HL-60 (cell line): Measurements from ENCODE around the gene VSTM2B.

Source experiments
- DNase-seq, 2 experiments: peaks; one replicate each; pipeline ENCODE4 v3.0.0-alpha.2; 2010 to 2020; ENCODE audit warnings: low read depth in 1 of 2, low spot score in 1 of 2
- H3K27ac ChIP-seq: fragments of 250-450 bp; sonication (Bioruptor Pico); replicated peaks from 2 replicates; pipeline ENCODE4 v1.5.1; 2020; ENCODE audit warnings: mild to moderate bottlenecking, moderate library complexity
- H3K27me3 ChIP-seq: fragments of 250-450 bp; sonication (Bioruptor Pico); 2 replicates; pipeline ENCODE4 v1.5.1; 2021; ENCODE audit warnings: mild to moderate bottlenecking, moderate library complexity; ENCODE audit not compliant: insufficient read depth, poor library complexity, severe bottlenecking
- H3K4me3 ChIP-seq: replicated peaks from 2 replicates; pipeline ENCODE4 v1.5.1; 2011; ENCODE audit warnings: mild to moderate bottlenecking, control low read depth, low read length; ENCODE audit not compliant: insufficient read depth
- CTCF ChIP-seq: IDR thresholded peaks from one replicate; pipeline ENCODE4 v1.5.1; 2011; ENCODE audit warnings: low read length, control low read depth, inconsistent platforms; ENCODE audit not compliant: insufficient read depth
- GABPA ChIP-seq: IDR thresholded peaks from 2 replicates; pipeline ENCODE4 v1.6.1; 2012; ENCODE audit warnings: low read depth
- POLR2AphosphoS5 ChIP-seq: IDR thresholded peaks from 2 replicates; pipeline ENCODE4 v1.6.1; 2012; ENCODE audit warnings: low read depth
- REST ChIP-seq: IDR thresholded peaks from 2 replicates; pipeline ENCODE4 v1.6.1; 2012; ENCODE audit warnings: low read depth; ENCODE audit not compliant: insufficient replicate concordance
- SPI1 ChIP-seq: IDR thresholded peaks from 2 replicates; pipeline ENCODE4 v1.6.1; 2012; ENCODE audit warnings: low read depth, mild to moderate bottlenecking, borderline replicate concordance

Gene VSTM2B

GRCh38 chr19:29516821-29517395 lies 8.9 kb upstream of the VSTM2B start:
- TF ChIP-seq SPI1 (no peak), CTCF (no peak), GABPA (no peak), POLR2AphosphoS5 (no peak), REST (no peak)
- DNase-seq, result no peak
- Histone ChIP-seq H3K4me3 (no peak overlapping the region), H3K27me3 (no peaks in the 10 kb centered on the region), H3K27ac (no peak overlapping the region)

- no peaks in the 10 kb centered on the region for H3K27me3 ChIP-seq
- DNase-seq, result no peak
- TF ChIP-seq GABPA (no peak), CTCF (no peak), SPI1 (no peak), REST (no peak), POLR2AphosphoS5 (no peak)
- no peak overlapping the region for H3K27ac ChIP-seq
- H3K4me3 ChIP-seq, result no peak overlapping the region
These were observed 8.4 kb upstream of the VSTM2B start for GRCh38 chr19:29517412-29517811.

GRCh38 chr19:29517946-29518345 lies 7.8 kb upstream of the VSTM2B start:
- no peak overlapping the region for H3K27ac ChIP-seq
- DNase-seq, result no peak
- H3K4me3 ChIP-seq, result no peak overlapping the region
- no peaks in the 10 kb centered on the region for H3K27me3 ChIP-seq
- TF ChIP-seq POLR2AphosphoS5 (no peak), REST (no peak), CTCF (no peak), SPI1 (no peak), GABPA (no peak)
